Karpas-422 (cell line): ENCODE data around the gene KRABD2.
A peak's percentile ranks its signal among the peaks of the same experiment; 100 is the strongest.
"Not testable (repeated sequence)": the region's sequence is repeated elsewhere in the genome, so short reads cannot be mapped to it uniquely, and the experiment has no call there.

Experiments used
- DNase-seq: peaks from one replicate; pipeline ENCODE4 v3.0.0-alpha.2; 2015
- H2AFZ ChIP-seq: fragments of 200-600 bp; sonication (generic); 2 replicates; pipeline ENCODE4 v1.6.1; 2014; ENCODE audit warnings: antibody characterized with exemption, low read length, mixed read lengths
- H3K27ac ChIP-seq: fragments of 200-600 bp; sonication (generic); 2 replicates; pipeline ENCODE4 v1.5.1; 2014; ENCODE audit warnings: mild to moderate bottlenecking, low read length, moderate library complexity
- H3K27me3 ChIP-seq: fragments of 200-600 bp; sonication (generic); 2 replicates; pipeline ENCODE4 v1.6.1; 2014; ENCODE audit warnings: low read length, mixed read lengths
- H3K36me3 ChIP-seq: fragments of 200-600 bp; sonication (generic); 2 replicates; pipeline ENCODE4 v1.6.1; 2014; ENCODE audit warnings: low read length, mixed read lengths; ENCODE audit not compliant: insufficient read depth
- H3K4me1 ChIP-seq: fragments of 200-600 bp; sonication (generic); 2 replicates; pipeline ENCODE4 v1.6.1; 2014; ENCODE audit warnings: mild to moderate bottlenecking, low read length, mixed read lengths
- H3K4me2 ChIP-seq: fragments of 200-600 bp; sonication (generic); 2 replicates; pipeline ENCODE4 v1.6.1; 2014; ENCODE audit warnings: low read length, low read depth, mild to moderate bottlenecking; ENCODE audit not compliant: poor library complexity, severe bottlenecking
- H3K4me3 ChIP-seq: fragments of 200-600 bp; sonication (generic); 2 replicates; pipeline ENCODE4 v1.5.1; 2014; ENCODE audit warnings: mild to moderate bottlenecking, antibody characterized with exemption, low read length, mixed read lengths
- H3K79me2 ChIP-seq: fragments of 200-600 bp; sonication (generic); 2 replicates; pipeline ENCODE4 v1.6.1; 2014; ENCODE audit warnings: mild to moderate bottlenecking, low read length, mixed read lengths
- H3K9ac ChIP-seq: fragments of 200-600 bp; sonication (generic); 2 replicates; pipeline ENCODE4 v1.6.0; 2014; ENCODE audit warnings: low read length
- H3K9me2 ChIP-seq: fragments of 200-600 bp; sonication (generic), shearing (Covaris generic); replicated peaks from 2 replicates; pipeline ENCODE4 v1.6.0; 2014; ENCODE audit warnings: mild to moderate bottlenecking, low read length, moderate library complexity; ENCODE audit not compliant: insufficient read depth
- H3K9me3 ChIP-seq: fragments of 300-700, 200-600 bp; sonication (generic); 2 replicates; pipeline ENCODE4 v1.6.1; 2014; ENCODE audit warnings: low read length, mixed read lengths
- H4K20me1 ChIP-seq: fragments of 200-600 bp; sonication (generic); 2 replicates; pipeline ENCODE4 v1.6.1; 2014; ENCODE audit warnings: mild to moderate bottlenecking, antibody characterized with exemption, low read length, low read depth; ENCODE audit not compliant: insufficient read depth

The KRABD2 gene

GRCh38 chr17:8347001-8347400 is 29.5 kb downstream of the KRABD2 start:
- H4K20me1 ChIP-seq, H3K9ac ChIP-seq, H3K4me3 ChIP-seq, H2AFZ ChIP-seq, H3K4me2 ChIP-seq, H3K36me3 ChIP-seq, H3K4me1 ChIP-seq, H3K27me3 ChIP-seq, H3K79me2 ChIP-seq, H3K9me3 ChIP-seq, DNase-seq, H3K9me2 ChIP-seq, H3K27ac ChIP-seq: not testable (repeated sequence)

GRCh38 chr17:8345951-8346665 is 30.4 kb downstream of the KRABD2 start:
- Histone ChIP-seq H2AFZ (no peak overlapping the region), H3K36me3 (no peaks in the 10 kb centered on the region), H3K27me3 (no peaks in the 10 kb centered on the region), H3K79me2 (no peaks in the 10 kb centered on the region), H3K4me3 (no peak overlapping the region), H3K27ac (no peak overlapping the region), H3K4me2 (no peak overlapping the region), H3K9ac (no peak overlapping the region), H3K9me3 (no peaks in the 10 kb centered on the region), H3K9me2 (no peaks in the 10 kb centered on the region), H4K20me1 (no peaks in the 10 kb centered on the region), H3K4me1 (no peaks in the 10 kb centered on the region)
- no peak for DNase-seq

DNA sequence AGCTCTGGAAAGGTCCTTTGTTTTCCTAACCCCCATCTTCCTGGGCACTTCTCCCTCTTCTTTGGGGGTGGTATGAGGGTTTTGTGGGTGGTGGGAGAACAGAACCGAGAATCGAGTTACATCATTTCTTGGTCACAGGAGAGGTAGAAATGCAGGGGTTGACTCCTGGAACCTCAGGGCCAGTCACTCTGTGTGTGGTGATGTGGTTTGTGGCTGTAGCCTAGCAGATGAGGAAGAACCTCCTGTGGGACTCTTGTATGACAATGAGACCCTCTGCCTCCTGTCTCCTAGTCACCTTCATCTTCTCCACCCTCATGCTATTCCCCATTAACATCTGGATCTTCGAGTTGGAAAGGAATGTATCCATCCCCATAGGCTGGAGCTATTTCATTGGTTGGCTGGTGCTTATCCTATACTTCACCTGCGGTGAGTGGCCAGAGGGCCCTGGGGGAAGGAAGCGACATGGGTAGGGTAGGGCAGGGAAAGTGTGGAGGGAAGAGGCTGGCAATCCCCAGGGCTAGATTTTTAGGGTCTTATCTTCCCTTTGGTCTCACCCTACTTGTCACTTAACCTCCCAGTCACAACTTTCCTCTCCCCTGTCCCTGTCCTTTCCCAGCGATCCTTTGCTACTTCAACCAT is 31.3 kb downstream of the KRABD2 start:
- Histone ChIP-seq H3K27me3 (no peaks in the 10 kb centered on the region), H3K27ac (no peak overlapping the region), H3K4me3 (no peak overlapping the region), H3K4me1 (no peaks in the 10 kb centered on the region), H3K9me3 (no peaks in the 10 kb centered on the region), H3K9ac (no peak overlapping the region), H3K9me2 (no peaks in the 10 kb centered on the region), H4K20me1 (no peaks in the 10 kb centered on the region), H3K79me2 (no peaks in the 10 kb centered on the region), H2AFZ (no peak overlapping the region), H3K4me2 (no peak overlapping the region), H3K36me3 (no peaks in the 10 kb centered on the region)
- DNase-seq: no peak

DNA sequence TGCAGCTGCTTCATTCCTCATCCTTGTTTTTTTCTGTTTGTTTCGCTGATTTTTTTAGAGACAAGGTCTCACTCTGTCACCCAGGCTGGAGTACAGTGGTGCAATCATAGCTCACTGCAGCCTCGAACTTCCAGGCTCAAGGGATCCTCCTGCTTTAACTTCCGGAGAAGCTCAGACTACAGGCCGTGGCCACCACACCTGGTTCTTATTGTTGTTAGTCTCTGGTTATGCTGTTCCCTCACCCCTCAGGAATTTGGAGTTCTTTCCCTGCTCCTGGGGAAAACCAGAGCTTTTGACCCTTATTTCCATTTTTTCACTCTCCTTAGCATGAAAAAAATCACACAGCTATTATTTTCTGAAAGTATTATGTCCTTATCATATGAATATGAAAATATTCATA is 35.0 kb downstream of the KRABD2 start:
- H3K79me2 ChIP-seq: no peaks in the 10 kb centered on the region
- H3K36me3 ChIP-seq: no peaks in the 10 kb centered on the region
- no peak overlapping the region for H3K4me2 ChIP-seq
- H3K4me1 ChIP-seq: peaks cover 8% of the 10 kb centered on the region
- no peak for DNase-seq
- H4K20me1 ChIP-seq: no peaks in the 10 kb centered on the region
- H3K27me3 ChIP-seq: no peaks in the 10 kb centered on the region
- H3K9ac ChIP-seq: no peak overlapping the region
- no peak overlapping the region for H3K27ac ChIP-seq
- no peak overlapping the region for H2AFZ ChIP-seq
- no peaks in the 10 kb centered on the region for H3K9me3 ChIP-seq
- H3K4me3 ChIP-seq: no peak overlapping the region
- no peaks in the 10 kb centered on the region for H3K9me2 ChIP-seq

- Histone ChIP-seq H3K4me2 (no peak within 1 kb of the TSS), H3K4me3 (no peak within 1 kb of the TSS), H3K36me3 (no peaks in the 10 kb centered on the region), H3K27ac (no peak within 1 kb of the TSS), H4K20me1 (no peaks in the 10 kb centered on the region), H3K79me2 (no peaks in the 10 kb centered on the region), H3K27me3 (no peaks in the 10 kb centered on the region), H3K9ac (no peak within 1 kb of the TSS), H3K9me3 (no peaks in the 10 kb centered on the region), H2AFZ (no peak within 1 kb of the TSS), H3K4me1 (peaks cover 8% of the 10 kb centered on the region), H3K9me2 (no peaks in the 10 kb centered on the region)
- no peak for DNase-seq
These were observed 37.0 kb downstream of the KRABD2 start, which contains the start of gene ODF4 for GRCh38 chr17:8339540-8339939. Gene ODF4 (plus strand): TSS chr17:8339840. CDS start chr17:8340052, 212 bp downstream.

DNA sequence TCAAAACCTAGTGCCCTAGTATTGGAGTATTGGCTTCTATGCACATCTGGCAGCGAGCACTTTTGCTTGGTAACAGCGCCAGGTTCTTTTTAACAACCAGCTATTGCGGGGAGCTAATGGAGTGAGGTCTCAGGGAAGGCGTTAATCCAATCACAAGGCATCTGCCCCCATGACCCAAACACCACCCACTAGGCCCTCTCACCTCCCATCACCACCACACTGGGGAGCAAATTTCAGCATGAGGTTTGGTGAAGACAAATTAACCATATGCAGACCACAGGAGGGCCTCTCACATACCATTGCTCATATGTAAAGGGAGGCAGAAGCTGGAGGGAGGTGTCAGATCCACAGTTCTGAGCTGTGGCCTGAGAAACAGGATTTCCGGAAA is 37.8 kb downstream of the KRABD2 start:
- Histone ChIP-seq H3K36me3 (no peaks in the 10 kb centered on the region), H3K27ac (no peak overlapping the region), H2AFZ (no peak overlapping the region), H3K79me2 (no peaks in the 10 kb centered on the region), H3K9me3 (no peaks in the 10 kb centered on the region), H3K9ac (no peak overlapping the region), H3K9me2 (no peaks in the 10 kb centered on the region), H3K27me3 (no peaks in the 10 kb centered on the region), H3K4me2 (no peak overlapping the region), H3K4me1 (peaks cover 8% of the 10 kb centered on the region), H4K20me1 (no peaks in the 10 kb centered on the region), H3K4me3 (no peak overlapping the region)
- DNase-seq: no peak

DNA sequence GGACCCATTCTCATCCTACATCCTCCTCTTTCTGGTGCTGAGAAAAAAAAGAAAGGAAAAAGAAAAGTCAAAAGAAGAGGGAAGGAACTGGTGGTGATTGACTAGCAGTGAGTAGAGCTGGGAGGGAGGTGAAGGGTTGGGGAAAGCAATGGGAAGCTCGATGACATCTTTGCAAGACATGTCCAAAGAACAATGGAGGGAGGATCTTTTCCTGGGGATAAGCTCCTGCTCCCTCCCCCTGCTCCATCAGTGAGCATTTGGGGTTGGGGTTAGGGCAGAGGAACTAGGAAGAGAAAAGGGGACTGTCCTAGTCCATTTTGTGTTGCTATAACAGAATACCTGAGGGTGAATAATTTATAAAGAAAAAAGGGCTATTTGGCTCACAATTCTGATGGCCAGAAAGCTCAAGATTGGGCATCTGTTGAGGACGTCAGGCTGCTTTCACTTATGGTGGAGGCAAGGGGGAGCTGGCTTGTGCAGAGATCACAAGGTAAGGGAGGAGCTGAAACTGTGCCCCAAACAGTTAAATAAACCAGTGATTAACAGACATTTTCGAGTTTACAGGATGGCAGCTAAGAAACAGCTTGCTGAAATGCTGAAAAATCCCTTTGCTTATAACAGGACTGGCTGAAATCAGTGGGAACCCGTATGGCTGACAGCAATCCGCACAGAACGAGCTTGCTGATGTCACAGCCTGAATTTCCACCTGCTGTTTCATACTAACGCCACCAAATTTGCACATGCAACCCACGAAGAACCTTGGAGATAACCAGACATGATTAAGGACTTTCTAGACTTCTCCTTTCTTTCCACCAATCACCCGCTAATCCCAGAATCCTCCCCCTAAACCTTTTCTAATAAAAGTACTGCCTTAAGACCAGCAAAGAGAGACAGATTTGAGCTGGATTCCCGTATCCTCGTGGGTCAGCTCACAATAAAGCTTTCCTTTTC is 38.4 kb downstream of the KRABD2 start:
- H3K9me3 ChIP-seq: no peaks in the 10 kb centered on the region
- H3K4me1 ChIP-seq: peaks cover 8% of the 10 kb centered on the region
- H3K27ac ChIP-seq: no peak overlapping the region
- no peaks in the 10 kb centered on the region for H3K79me2 ChIP-seq
- no peaks in the 10 kb centered on the region for H3K27me3 ChIP-seq
- peak overlapping the region; percentile 56; the same call in 1 of the 2 replicates for H2AFZ ChIP-seq
- no peaks in the 10 kb centered on the region for H3K36me3 ChIP-seq
- no peak for DNase-seq
- H3K4me2 ChIP-seq: peak overlapping the region; percentile 47
- no peaks in the 10 kb centered on the region for H3K9me2 ChIP-seq
- H3K9ac ChIP-seq: 0 out of 2 replicates have a peak overlapping the region, but pooled peaks have one; percentile 20
- H3K4me3 ChIP-seq: no peak overlapping the region
- no peaks in the 10 kb centered on the region for H4K20me1 ChIP-seq

- H3K4me3 ChIP-seq: no peak overlapping the region
- H3K79me2 ChIP-seq: no peaks in the 10 kb centered on the region
- no peak overlapping the region for H3K4me2 ChIP-seq
- H3K27ac ChIP-seq: no peak overlapping the region
- no peaks in the 10 kb centered on the region for H3K36me3 ChIP-seq
- H3K27me3 ChIP-seq: no peaks in the 10 kb centered on the region
- H2AFZ ChIP-seq: no peak overlapping the region
- no peaks in the 10 kb centered on the region for H4K20me1 ChIP-seq
- H3K9me2 ChIP-seq: no peaks in the 10 kb centered on the region
- no peak for DNase-seq
- H3K9me3 ChIP-seq: no peaks in the 10 kb centered on the region
- H3K9ac ChIP-seq: no peak overlapping the region
- peaks cover 6% of the 10 kb centered on the region for H3K4me1 ChIP-seq
These were observed 43.2 kb downstream of the KRABD2 start for GRCh38 chr17:8333281-8333680.
